ENCODE measurements around the gene FOXQ1.

DNA sequence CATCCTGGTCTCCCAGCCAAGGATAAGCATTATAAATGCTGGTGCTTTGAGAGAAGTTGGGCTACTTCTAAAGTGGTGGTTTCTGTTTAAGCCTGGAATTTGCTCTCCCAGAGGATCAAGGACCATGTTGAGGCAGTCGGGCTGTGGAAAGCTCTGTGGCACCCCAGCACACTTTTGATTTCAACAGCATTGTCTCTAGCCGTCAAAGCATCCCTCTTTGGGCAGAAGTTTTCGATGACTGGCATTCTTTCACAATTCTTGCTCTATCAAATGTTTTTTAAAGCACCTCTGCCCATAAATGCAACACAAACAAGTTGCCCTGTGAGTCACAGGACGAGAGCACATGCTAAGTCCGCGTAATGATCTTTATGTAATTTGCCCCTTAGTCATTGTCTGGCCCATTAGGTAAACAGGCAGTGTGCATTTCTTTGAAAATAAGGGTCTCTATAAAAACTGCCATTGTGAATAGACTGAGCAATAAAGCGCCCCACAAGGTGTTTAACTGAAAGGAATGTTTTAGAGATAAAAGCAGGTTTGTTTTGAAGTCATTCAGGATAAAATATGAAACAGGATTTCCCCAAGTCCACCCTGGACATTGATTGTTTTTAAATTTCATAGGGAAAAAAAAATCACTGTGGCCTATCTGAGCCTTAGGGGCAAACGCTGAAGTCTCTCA lies 44.7 kb upstream of the FOXQ1 start:
- TF ChIP-seq ISX (CRISPR knock-in tag; conservative IDR thresholded peaks at IDR 0.05) (no peak), RFX5 (IDR thresholded peaks at IDR 0.05; ENCODE audit: low read depth, low read length) (no peak), ZNF776 (CRISPR knock-in tag; IDR thresholded peaks at IDR 0.05) (no peak), EP300 (IDR thresholded peaks at IDR 0.05; ENCODE audit: low read depth in 2 of 2, low read length in 2 of 2) (peak; percentile 92), EP300 (CRISPR knock-in tag; IDR thresholded peaks at IDR 0.05; ENCODE audit: borderline replicate concordance) (peak; percentile 92; the same call in 1 of the 2 replicates), IRF2 (CRISPR knock-in tag; IDR thresholded peaks at IDR 0.05) (peak; percentile 29; the same call in 1 of the 2 replicates), ZNF530 (CRISPR knock-in tag; IDR thresholded peaks at IDR 0.05; ENCODE audit: low read depth) (no peak)
- TF ChIP-seq, protein P1, sequence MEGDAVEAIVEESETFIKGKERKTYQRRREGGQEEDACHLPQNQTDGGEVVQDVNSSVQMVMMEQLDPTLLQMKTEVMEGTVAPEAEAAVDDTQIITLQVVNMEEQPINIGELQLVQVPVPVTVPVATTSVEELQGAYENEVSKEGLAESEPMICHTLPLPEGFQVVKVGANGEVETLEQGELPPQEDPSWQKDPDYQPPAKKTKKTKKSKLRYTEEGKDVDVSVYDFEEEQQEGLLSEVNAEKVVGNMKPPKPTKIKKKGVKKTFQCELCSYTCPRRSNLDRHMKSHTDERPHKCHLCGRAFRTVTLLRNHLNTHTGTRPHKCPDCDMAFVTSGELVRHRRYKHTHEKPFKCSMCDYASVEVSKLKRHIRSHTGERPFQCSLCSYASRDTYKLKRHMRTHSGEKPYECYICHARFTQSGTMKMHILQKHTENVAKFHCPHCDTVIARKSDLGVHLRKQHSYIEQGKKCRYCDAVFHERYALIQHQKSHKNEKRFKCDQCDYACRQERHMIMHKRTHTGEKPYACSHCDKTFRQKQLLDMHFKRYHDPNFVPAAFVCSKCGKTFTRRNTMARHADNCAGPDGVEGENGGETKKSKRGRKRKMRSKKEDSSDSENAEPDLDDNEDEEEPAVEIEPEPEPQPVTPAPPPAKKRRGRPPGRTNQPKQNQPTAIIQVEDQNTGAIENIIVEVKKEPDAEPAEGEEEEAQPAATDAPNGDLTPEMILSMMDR (CRISPR knock-in tag; IDR thresholded peaks at IDR 0.05), result no peak
